Muscle of arm (tissue), 12 donors: ENCODE results near the gene PNPLA1. TPM values are rescaled to one million over a fixed set of nuclear protein-coding genes. Genes with fewer than 3 reads are reported as not detected.

Experiments used
- DNase-seq: peaks from one replicate; pipeline ENCODE4 v3.0.0-alpha.2; 2013
- polyA plus RNA-seq, 12 donors: library from polyadenylated mRNA; unstranded; fragments of 120-200 nt; gene quantifications; one replicate each; pipeline ENCODE4 v1.2.1, GENCODE V29; 2013; ENCODE audit not compliant: insufficient read length in 12 of 12

The PNPLA1 gene
- polyA plus RNA-seq, 12 donors: 0.05 to 2.6 (median 0.28) TPM; not detected in 6

- DNase-seq: no peak
Observed at GRCh38 chr6:36245572-36246061, 24.2 kb upstream of the PNPLA1 start.

- DNase-seq: no peak
Observed at GRCh38 chr6:36246506-36247268, 23.2 kb upstream of the PNPLA1 start.

- DNase-seq: peak; percentile 30
Observed at GRCh38 chr6:36247693-36248092, 22.2 kb upstream of the PNPLA1 start.

- DNase-seq: no peak
Observed at GRCh38 chr6:36248980-36249379, 20.9 kb upstream of the PNPLA1 start.

GRCh38 chr6:36249536-36249935 is 20.3 kb upstream of the PNPLA1 start:
- no peak for DNase-seq

GRCh38 chr6:36252005-36252404 is 17.9 kb upstream of the PNPLA1 start:
- DNase-seq: no peak

GRCh38 chr6:36263390-36264000 is 6.4 kb upstream of the PNPLA1 start:
- no peak for DNase-seq

- DNase-seq: no peak
Observed at GRCh38 chr6:36265744-36266143, 4.1 kb upstream of the PNPLA1 start.

GRCh38 chr6:36266913-36267644 is 2.8 kb upstream of the PNPLA1 start:
- no peak for DNase-seq

GRCh38 chr6:36267731-36268477 is 2.0 kb upstream of the PNPLA1 start:
- DNase-seq: no peak

- DNase-seq: no peak
Observed at GRCh38 chr6:36268478-36269275, 1.2 kb upstream of the PNPLA1 start.

- DNase-seq: no peak
Observed at GRCh38 chr6:36272234-36272633, 2.4 kb downstream of the PNPLA1 start.

GRCh38 chr6:36273067-36273466 is 3.2 kb downstream of the PNPLA1 start:
- no peak for DNase-seq

- no peak for DNase-seq
Observed at GRCh38 chr6:36273802-36274514, 4.1 kb downstream of the PNPLA1 start.

GRCh38 chr6:36276581-36277536 is 7.0 kb downstream of the PNPLA1 start:
- no peak for DNase-seq

GRCh38 chr6:36277946-36278470 is 8.1 kb downstream of the PNPLA1 start:
- DNase-seq: no peak

GRCh38 chr6:36280467-36280866 is 10.6 kb downstream of the PNPLA1 start:
- no peak for DNase-seq

- DNase-seq: no peak
Observed at GRCh38 chr6:36280983-36281382, 11.1 kb downstream of the PNPLA1 start.

GRCh38 chr6:36283608-36284007 is 13.7 kb downstream of the PNPLA1 start:
- DNase-seq: no peak
